Lower leg skin (tissue), 3 donors: ENCODE data around the gene EML6.

ENCODE experiments used
- CTCF ChIP-seq, 3 donors: fragments of 450-650 bp; IDR thresholded peaks; one replicate each; pipeline ENCODE4 v1.5.1; 2016; ENCODE audit warnings: antibody characterized with exemption in 3 of 3, mild to moderate bottlenecking in 3 of 3, moderate library complexity in 2 of 3
- POLR2A ChIP-seq, 2 donors: fragments of 450-650 bp; IDR thresholded peaks; one replicate each; pipeline ENCODE4 v1.6.1; 2016 to 2017; ENCODE audit warnings: antibody characterized with exemption in 2 of 2, mild to moderate bottlenecking in 1 of 2, moderate library complexity in 1 of 2

- TF ChIP-seq CTCF (IDR thresholded peaks at IDR 0.05) (no peak), POLR2A (IDR thresholded peaks at IDR 0.05) (no peak)
Observed at GRCh38 chr2:54966837-54967236, 243.4 kb downstream of the EML6 start.
